Measurements from ENCODE around the gene TERT.

The TERT gene

DNA sequence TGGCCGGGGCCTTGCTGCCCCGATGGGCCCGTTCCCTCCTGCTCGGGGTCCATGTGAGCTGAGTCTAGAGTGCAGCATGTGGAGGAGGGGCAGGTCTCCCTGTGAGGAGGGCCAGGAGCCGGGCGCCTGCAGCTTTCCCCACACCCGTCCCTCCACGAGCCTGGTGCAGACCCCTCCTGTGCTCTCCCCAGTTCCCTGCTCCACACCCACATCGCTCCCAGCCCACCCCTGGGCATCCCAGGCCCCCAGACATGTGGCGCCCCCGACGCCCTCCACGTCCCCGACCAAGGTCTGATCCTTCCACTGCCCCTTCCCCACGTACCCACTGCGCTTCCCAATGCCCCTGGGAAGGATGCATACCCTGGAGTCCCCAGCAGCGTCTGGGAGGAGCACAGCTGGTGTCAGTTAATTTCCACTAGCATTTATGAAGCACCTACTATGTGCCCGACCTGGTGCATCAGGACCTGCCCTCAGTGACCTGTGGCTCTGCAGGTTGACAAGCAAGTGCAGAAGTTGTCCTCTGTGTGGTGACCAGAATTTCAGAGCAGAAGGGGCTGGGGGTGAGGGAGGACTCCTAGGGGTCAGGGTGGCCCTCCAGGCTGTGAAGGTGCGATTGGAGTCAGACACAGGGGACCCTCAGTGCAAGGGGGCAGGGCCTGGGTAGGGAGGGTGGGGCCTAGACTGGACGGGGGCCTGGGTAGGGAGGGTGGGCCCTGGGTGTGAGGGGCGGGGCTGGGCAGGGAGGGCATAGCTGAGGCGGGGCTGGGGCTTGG lies 80.5 kb downstream of the TERT start:
- no peak for DNase-seq (ENCODE audit: low read depth)
- no peak overlapping the region for H3K4me3 ChIP-seq (ENCODE audit: low read depth, low read length)
- TF ChIP-seq, protein P1, sequence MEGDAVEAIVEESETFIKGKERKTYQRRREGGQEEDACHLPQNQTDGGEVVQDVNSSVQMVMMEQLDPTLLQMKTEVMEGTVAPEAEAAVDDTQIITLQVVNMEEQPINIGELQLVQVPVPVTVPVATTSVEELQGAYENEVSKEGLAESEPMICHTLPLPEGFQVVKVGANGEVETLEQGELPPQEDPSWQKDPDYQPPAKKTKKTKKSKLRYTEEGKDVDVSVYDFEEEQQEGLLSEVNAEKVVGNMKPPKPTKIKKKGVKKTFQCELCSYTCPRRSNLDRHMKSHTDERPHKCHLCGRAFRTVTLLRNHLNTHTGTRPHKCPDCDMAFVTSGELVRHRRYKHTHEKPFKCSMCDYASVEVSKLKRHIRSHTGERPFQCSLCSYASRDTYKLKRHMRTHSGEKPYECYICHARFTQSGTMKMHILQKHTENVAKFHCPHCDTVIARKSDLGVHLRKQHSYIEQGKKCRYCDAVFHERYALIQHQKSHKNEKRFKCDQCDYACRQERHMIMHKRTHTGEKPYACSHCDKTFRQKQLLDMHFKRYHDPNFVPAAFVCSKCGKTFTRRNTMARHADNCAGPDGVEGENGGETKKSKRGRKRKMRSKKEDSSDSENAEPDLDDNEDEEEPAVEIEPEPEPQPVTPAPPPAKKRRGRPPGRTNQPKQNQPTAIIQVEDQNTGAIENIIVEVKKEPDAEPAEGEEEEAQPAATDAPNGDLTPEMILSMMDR (IDR thresholded peaks at IDR 0.05; ENCODE audit: control insufficient read depth, extremely low read depth, insufficient read depth): no peak

DNA sequence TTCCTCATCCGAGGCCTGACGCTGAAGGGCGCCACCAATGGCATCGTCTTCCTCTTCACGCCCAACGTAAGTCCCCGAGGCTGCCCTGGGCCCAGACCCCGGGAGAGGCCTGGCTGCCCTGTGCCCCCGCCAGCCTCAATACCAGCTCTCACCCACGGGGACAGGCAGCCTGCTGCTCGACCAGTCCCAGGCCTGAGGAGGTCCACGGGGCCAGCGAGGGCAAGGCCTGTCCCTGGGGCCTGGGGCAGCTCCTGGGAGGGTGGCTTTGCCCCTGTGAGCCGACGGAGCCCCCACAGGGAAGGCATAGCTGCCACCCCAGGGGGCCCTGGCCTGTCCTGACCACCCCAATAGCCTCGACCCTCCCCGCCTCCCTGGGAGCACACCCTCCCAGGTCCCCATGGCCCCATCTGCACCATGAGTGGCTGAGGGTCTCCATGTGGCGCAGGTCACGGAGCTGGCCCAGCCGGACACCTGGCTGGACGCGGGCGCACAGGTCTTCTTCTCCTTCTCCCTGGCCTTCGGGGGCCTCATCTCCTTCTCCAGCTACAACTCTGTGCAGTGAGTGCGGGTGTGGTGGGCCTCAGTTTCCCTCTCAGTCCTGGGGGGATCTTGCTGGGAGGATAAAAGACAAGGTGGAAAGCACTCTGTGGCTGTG lies 81.2 kb downstream of the TERT start:
- TF ChIP-seq, protein P1 (IDR thresholded peaks at IDR 0.05; ENCODE audit: control insufficient read depth, extremely low read depth, insufficient read depth): no peak
- H3K4me3 ChIP-seq (ENCODE audit: low read depth, low read length): no peak overlapping the region
- no peak for DNase-seq (ENCODE audit: low read depth)

DNA sequence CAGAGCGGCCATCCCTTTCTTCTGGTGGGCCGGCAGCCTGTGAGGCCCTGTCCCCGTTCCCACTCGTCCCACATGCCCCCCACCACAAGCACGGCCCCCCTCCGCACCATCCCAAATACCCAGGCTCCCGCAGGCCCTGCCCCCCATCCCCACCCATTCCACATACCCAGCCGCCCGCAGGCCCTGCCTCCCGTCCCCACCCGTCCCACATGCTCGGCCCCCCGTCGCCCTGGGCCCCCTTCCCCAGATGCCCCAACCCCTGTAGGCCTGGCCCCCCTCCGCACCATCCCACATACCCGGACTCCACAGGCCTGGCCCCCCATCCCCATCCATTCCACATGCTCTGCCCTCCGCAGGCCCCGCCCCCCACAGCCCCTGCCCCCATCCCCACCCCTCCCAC lies 82.0 kb downstream of the TERT start:
- no peak overlapping the region for H3K4me3 ChIP-seq (ENCODE audit: low read depth, low read length)
- TF ChIP-seq, protein P1 (IDR thresholded peaks at IDR 0.05; ENCODE audit: control insufficient read depth, extremely low read depth, insufficient read depth): no peak
- DNase-seq (ENCODE audit: low read depth): no peak

DNA sequence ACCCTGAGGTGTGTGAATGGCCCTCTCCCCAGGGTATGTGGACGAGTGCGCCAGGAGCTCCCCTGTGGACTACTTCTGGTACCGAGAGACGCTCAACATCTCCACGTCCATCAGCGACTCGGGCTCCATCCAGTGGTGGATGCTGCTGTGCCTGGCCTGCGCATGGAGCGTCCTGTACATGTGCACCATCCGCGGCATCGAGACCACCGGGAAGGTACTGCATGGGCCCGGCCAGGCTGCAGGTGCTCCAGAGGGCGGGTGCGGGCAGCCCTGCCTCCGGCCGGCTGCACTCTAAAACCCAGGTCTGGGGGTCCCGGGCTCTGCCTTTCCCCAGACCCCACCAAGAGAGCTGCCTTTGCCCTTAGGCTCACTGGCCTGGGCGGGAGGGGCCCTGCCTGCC lies 82.6 kb downstream of the TERT start:
- no peak for DNase-seq (ENCODE audit: low read depth)
- TF ChIP-seq, protein P1 (IDR thresholded peaks at IDR 0.05; ENCODE audit: control insufficient read depth, extremely low read depth, insufficient read depth): no peak

DNA sequence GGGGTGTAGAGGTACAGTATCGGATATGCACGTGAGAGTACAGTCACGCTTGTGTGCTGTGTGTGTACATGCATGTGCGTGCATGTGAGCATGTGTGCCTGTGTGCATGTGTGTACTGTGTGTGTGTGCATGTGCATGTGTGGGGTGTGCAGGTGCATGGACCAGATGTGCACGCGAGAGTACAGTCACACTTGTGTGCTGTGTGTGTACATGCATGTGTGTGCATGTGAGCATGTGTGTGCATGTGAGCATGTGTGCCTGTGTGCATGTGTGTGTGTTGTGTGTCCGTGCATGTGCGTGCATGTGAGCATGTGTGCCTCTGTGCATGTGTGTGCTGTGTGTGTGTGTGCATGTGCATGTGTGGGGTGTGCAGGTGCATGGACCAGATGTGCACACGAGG lies 83.2 kb downstream of the TERT start:
- TF ChIP-seq, protein P1 (IDR thresholded peaks at IDR 0.05; ENCODE audit: control insufficient read depth, extremely low read depth, insufficient read depth): no peak
- DNase-seq (ENCODE audit: low read depth): no peak
- H3K4me3 ChIP-seq (ENCODE audit: low read depth, low read length): no peak overlapping the region

More for the DNA sequence above, 82.6 kb downstream of the TERT start:
- H3K4me3 ChIP-seq (ENCODE audit: low read depth, low read length): no peak overlapping the region

DNA sequence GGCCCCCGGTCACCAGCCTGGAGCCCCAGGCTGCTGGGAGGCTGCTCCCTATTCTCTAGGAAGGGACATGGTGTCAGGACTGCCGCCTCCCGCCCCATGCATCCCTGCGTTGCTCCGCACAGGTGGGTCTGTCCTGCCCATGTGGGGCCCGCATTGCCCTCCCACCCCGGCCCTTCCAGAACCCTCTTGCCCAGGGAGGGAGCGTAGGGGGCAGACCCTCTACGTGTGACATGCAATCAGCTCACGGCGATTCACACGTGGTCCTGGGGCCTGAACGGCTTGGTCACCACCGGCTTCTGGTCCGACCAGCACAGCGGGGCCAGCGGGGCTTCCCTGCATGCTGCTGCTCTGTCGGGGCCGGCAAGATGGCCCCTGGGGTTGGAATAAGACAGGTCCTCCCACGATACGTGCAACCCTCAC lies 84.0 kb downstream of the TERT start:
- TF ChIP-seq, protein P1 (IDR thresholded peaks at IDR 0.05; ENCODE audit: control insufficient read depth, extremely low read depth, insufficient read depth): no peak
- DNase-seq (ENCODE audit: low read depth): no peak

More for the DNA sequence above, 84.0 kb downstream of the TERT start:
- no peak overlapping the region for H3K4me3 ChIP-seq (ENCODE audit: low read depth, low read length)
